Upper lobe of left lung (tissue), 4 donors: ENCODE results near the gene CLVS2.

Experiments used
- CTCF ChIP-seq, 6 experiments: fragments of 450-650 bp in 4 of 6; fragments of 200-600 bp in 2 of 6; sonication (generic) in 2 of 6; IDR thresholded peaks; one replicate each; pipeline ENCODE4 v1.5.1; 2016 to 2019; ENCODE audit warnings: antibody characterized with exemption in 6 of 6
- POLR2A ChIP-seq, 4 donors: fragments of 450-650 bp; IDR thresholded peaks; one replicate each; pipeline ENCODE4 v1.5.1; 2016 to 2017; ENCODE audit warnings: antibody characterized with exemption in 4 of 4, mild to moderate bottlenecking in 2 of 4

GRCh38 chr6:122996794-122997505, 915 bp downstream of the CLVS2 start:
- TF ChIP-seq CTCF (IDR thresholded peaks at IDR 0.05) (no peak), POLR2A (IDR thresholded peaks at IDR 0.05) (no peak)
